ENCODE data around the gene CARMIL1. TPM values are rescaled to one million over a fixed set of nuclear protein-coding genes. Genes with fewer than 3 reads are reported as not detected.

CARMIL1 gene
- total RNA-seq, 1 donor from 2014 or later, result 11.8 TPM

- Mint-ChIP-seq H3K36me3 (no peaks in the 10 kb centered on the region), H3K4me1 (ENCODE audit: unreplicated experiment) (no peaks in the 10 kb centered on the region), H3K9me3 (no peaks in the 10 kb centered on the region), H3K27ac (no peak overlapping the region), H3K27me3 (no peaks in the 10 kb centered on the region), H3K4me3 (no peak overlapping the region)
- TF ChIP-seq, protein P1, sequence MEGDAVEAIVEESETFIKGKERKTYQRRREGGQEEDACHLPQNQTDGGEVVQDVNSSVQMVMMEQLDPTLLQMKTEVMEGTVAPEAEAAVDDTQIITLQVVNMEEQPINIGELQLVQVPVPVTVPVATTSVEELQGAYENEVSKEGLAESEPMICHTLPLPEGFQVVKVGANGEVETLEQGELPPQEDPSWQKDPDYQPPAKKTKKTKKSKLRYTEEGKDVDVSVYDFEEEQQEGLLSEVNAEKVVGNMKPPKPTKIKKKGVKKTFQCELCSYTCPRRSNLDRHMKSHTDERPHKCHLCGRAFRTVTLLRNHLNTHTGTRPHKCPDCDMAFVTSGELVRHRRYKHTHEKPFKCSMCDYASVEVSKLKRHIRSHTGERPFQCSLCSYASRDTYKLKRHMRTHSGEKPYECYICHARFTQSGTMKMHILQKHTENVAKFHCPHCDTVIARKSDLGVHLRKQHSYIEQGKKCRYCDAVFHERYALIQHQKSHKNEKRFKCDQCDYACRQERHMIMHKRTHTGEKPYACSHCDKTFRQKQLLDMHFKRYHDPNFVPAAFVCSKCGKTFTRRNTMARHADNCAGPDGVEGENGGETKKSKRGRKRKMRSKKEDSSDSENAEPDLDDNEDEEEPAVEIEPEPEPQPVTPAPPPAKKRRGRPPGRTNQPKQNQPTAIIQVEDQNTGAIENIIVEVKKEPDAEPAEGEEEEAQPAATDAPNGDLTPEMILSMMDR (conservative IDR thresholded peaks at IDR 0.05), result no peak
- DNase-seq (ENCODE audit: extremely low spot score, unreplicated experiment), result no peak
Measured at GRCh38 chr6:25405442-25405841, 126.3 kb downstream of the CARMIL1 start.

DNA sequence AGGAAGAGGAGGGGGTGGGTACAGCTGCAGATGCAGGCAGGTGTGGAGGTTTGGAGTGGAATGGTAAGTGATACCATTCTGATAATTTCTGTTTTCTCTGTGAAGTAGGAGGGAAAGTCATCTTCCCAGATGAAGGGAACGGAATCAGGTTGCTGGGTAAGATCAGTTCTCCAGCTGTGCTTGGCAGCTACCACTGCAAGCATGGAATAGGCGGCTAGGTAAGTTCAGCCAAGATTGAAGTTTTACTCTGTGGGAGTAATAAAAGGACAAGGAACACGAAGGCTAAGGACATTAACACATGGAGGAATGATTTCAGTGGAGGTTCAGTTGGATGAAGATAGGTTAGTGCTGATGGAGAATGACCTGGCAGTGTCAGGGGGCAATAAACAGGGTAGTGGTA, 128.3 kb downstream of the CARMIL1 start:
- DNase-seq (ENCODE audit: extremely low spot score, unreplicated experiment), result no peak
- TF ChIP-seq, protein P1 (conservative IDR thresholded peaks at IDR 0.05), result no peak
- no peaks in the 10 kb centered on the region for H3K27me3 Mint-ChIP-seq
- H3K36me3 Mint-ChIP-seq, result no peaks in the 10 kb centered on the region
- no peak overlapping the region for H3K27ac Mint-ChIP-seq
- no peak overlapping the region for H3K4me3 Mint-ChIP-seq
- no peaks in the 10 kb centered on the region for H3K4me1 Mint-ChIP-seq (ENCODE audit: unreplicated experiment)
- no peaks in the 10 kb centered on the region for H3K9me3 Mint-ChIP-seq

- H3K9me3 Mint-ChIP-seq, result no peaks in the 10 kb centered on the region
- H3K4me3 Mint-ChIP-seq, result no peak overlapping the region
- H3K36me3 Mint-ChIP-seq, result no peaks in the 10 kb centered on the region
- TF ChIP-seq, protein P1 (conservative IDR thresholded peaks at IDR 0.05), result no peak
- H3K27ac Mint-ChIP-seq, result no peak overlapping the region
- DNase-seq (ENCODE audit: extremely low spot score, unreplicated experiment), result no peak
- no peaks in the 10 kb centered on the region for H3K4me1 Mint-ChIP-seq (ENCODE audit: unreplicated experiment)
- no peaks in the 10 kb centered on the region for H3K27me3 Mint-ChIP-seq
Measured at GRCh38 chr6:25410102-25410501, 130.9 kb downstream of the CARMIL1 start.

- Mint-ChIP-seq H3K27ac (no peak overlapping the region), H3K4me1 (ENCODE audit: unreplicated experiment) (no peaks in the 10 kb centered on the region), H3K4me3 (no peak overlapping the region), H3K27me3 (no peaks in the 10 kb centered on the region), H3K9me3 (no peaks in the 10 kb centered on the region), H3K36me3 (no peaks in the 10 kb centered on the region)
- DNase-seq (ENCODE audit: extremely low spot score, unreplicated experiment), result no peak
- TF ChIP-seq, protein P1 (conservative IDR thresholded peaks at IDR 0.05), result no peak
Measured at GRCh38 chr6:25411316-25411950, 132.3 kb downstream of the CARMIL1 start.

- Mint-ChIP-seq H3K27me3 (no peaks in the 10 kb centered on the region), H3K36me3 (no peaks in the 10 kb centered on the region), H3K9me3 (no peaks in the 10 kb centered on the region), H3K4me3 (no peak overlapping the region), H3K27ac (no peak overlapping the region), H3K4me1 (ENCODE audit: unreplicated experiment) (peaks cover 13% of the 10 kb centered on the region)
- DNase-seq (ENCODE audit: extremely low spot score, unreplicated experiment), result no peak
- TF ChIP-seq, protein P1 (conservative IDR thresholded peaks at IDR 0.05), result no peak
Measured at GRCh38 chr6:25413207-25413905, 134.2 kb downstream of the CARMIL1 start.

Measured in type B pancreatic cell (in vitro differentiated cells).